ENCODE data around the gene AARS2. TPM values are rescaled to one million over a fixed set of nuclear protein-coding genes. Genes with fewer than 3 reads are reported as not detected.
"Not testable (repeated sequence)": the region's sequence is repeated elsewhere in the genome, so short reads cannot be mapped to it uniquely, and the experiment has no call there.

The AARS2 gene
- total and polyA plus RNA-seq, 8 donors: 2.9 to 19.3 (median 6.4) TPM

DNA sequence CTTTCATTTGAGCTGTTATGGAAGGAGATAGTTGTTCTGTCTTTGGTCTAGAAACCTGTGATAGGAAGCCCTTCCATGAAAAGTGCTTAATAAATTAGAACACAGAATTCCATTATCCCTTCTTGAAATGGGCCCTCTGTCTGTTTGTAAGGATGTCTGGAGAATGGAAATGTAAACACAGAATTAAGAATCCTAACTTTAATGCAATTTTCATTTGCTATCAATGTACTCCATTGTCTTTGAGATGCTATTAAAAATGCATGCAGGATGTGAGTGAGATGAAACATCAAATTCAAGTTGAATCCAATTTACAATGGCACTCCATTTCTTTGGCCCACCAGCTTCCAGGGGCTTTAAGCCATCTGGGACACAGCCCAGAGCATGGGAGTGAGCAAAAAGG lies 13.9 kb upstream of the AARS2 start:
- DNase-seq: no peak
- no peaks in the 10 kb centered on the region for H3K9me3 ChIP-seq
- no peak overlapping the region for H3K4me3 ChIP-seq
- no peaks in the 10 kb centered on the region for H3K36me3 ChIP-seq
- H3K27me3 ChIP-seq: peaks cover 0 to 32% (median 0%) of the 10 kb centered on the region in 3 donors
- intact Hi-C loops (cut with DNase I; ENCODE audit: low total_unique reads): no loop called here
- TF ChIP-seq POLR2AphosphoS5 (IDR thresholded peaks at IDR 0.05): no peak
- no peak for TF ChIP-seq POLR2A (IDR thresholded peaks at IDR 0.05)
- TF ChIP-seq EP300 (IDR thresholded peaks at IDR 0.05): no peak
- TF ChIP-seq CTCF (IDR thresholded peaks at IDR 0.05): no peak
- H3K27ac ChIP-seq: no peak overlapping the region
- H3K4me1 ChIP-seq: no peaks in the 10 kb centered on the region

DNA sequence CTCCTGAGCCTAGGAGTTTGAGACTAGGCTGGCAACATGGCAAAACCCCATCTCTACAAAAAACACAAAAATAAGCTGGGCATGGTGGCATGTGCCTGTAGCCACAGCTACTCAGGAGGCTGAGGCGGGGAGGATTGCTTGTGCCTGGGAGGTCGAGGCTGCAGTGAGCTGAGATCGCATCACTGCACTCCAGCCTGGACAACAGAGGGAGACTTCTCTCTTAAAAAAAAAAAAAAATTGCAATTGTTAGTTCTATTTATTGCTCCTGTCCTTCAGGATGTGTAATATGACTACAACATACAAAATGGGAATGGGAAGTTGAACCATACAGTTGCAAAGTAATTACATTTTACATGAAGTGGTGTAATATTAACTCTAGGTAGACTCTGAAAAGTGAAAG lies 8.1 kb upstream of the AARS2 start:
- intact Hi-C loops (cut with DNase I; ENCODE audit: low total_unique reads): no loop called here
- 88 to 97% (median 93%) methylated on average over 3 of the region's 3 CpGs for WGBS, 5 donors
- Histone ChIP-seq H3K4me1 (no peaks in the 10 kb centered on the region), H3K27ac (no peak overlapping the region), H3K27me3 (peaks cover 0 to 34% (median 6%) of the 10 kb centered on the region in 3 donors), H3K36me3 (no peaks in the 10 kb centered on the region), H3K4me3 (no peak overlapping the region), H3K9me3 (no peaks in the 10 kb centered on the region)
- DNase-seq: no peak
- no peak for TF ChIP-seq EP300 (IDR thresholded peaks at IDR 0.05)
- TF ChIP-seq POLR2AphosphoS5 (IDR thresholded peaks at IDR 0.05): no peak
- no peak for TF ChIP-seq CTCF (IDR thresholded peaks at IDR 0.05)
- no peak for TF ChIP-seq POLR2A (IDR thresholded peaks at IDR 0.05)

DNA sequence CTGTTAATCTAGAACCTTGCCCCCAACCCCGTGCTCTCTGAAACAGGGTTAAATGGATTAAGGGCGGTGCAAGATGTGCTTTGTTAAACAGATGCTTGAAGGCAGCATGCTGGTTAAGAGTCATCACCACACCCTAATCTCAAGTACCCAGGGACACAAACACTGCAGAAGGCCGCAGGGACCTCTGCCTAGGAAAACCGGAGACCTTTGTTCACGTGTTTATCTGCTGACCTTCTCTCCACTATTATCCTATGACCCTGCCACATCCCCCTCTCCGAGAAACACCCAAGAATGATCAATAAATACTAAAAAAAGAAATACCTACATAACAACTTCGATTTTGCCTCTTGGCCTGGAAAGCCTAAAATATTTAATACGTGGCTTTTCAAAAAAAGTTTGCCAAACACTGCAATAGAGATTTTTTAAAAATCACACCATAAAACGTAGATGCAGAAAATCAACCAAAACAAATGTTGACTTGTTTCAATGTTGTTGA lies 4.0 kb upstream of the AARS2 start:
- H3K36me3 ChIP-seq; H3K9me3 ChIP-seq; H3K4me1 ChIP-seq; DNase-seq; H3K27ac ChIP-seq; intact Hi-C loops (cut with DNase I; ENCODE audit: low total_unique reads); H3K4me3 ChIP-seq: not testable (repeated sequence)
- H3K27me3 ChIP-seq: peaks cover 0 to 31% (median 6%) of the 10 kb centered on the region in 3 donors
- 47 to 61% (median 52%) methylated on average over 9 of the region's 9 CpGs for WGBS, 5 donors

DNA sequence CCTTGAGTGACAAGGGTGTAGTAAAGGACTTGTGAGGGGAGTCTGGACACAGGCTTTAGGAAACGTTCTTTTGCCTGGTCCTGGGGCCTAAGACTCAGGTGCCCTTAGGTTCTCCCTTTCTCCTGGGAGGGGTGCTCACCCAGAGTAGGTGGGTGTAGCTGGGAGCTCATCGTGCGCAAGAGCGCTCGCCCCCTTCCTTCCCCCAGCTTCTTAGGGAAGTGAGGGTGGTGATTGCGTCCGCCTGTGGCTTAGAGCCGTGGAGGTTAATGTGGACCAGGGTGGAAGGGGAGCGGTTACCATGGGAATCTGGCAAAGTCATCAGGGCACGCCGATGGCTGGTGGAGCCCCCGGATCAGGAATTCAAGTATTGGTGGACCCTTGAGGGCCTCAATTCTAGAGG lies 3.3 kb upstream of the AARS2 start:
- Histone ChIP-seq H3K4me3 (no peak overlapping the region), H3K27ac (no peak overlapping the region), H3K4me1 (peaks cover 6 to 15% (median 12%) of the 10 kb centered on the region in 4 donors), H3K27me3 (peaks cover 0 to 29% (median 6%) of the 10 kb centered on the region in 3 donors), H3K9me3 (no peaks in the 10 kb centered on the region), H3K36me3 (peaks cover 0 to 4% (median 2%) of the 10 kb centered on the region in 4 donors)
- TF ChIP-seq CTCF (IDR thresholded peaks at IDR 0.05) (no peak), EP300 (IDR thresholded peaks at IDR 0.05) (no peak), POLR2AphosphoS5 (IDR thresholded peaks at IDR 0.05) (no peak), POLR2A (IDR thresholded peaks at IDR 0.05) (no peak)
- intact Hi-C loops (cut with DNase I; ENCODE audit: low total_unique reads): no loop called here
- no peak for DNase-seq
- 73 to 83% (median 78%) methylated on average over 8 to 12 of the region's 12 CpGs for WGBS, 5 donors

DNA sequence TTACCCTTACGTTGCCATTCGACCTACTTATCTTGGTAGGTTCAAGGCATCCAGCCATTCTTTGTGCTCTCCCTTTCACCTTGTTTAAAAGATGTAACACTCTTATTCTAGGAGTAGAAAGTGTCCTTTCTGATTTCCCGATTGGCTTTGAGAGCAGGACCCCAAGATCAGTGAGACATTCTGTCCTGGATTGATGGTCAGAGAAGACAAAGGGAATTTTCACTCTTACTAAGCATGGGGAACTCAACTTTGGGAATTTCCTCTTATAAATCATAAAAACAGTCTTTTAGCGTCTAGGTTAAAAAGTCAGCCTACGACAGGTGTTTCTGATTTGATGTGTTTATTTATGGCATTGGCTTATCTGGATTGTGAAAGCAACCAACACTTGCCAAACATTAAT lies 2.8 kb upstream of the AARS2 start:
- Histone ChIP-seq H3K27ac (no peak overlapping the region), H3K4me3 (no peak overlapping the region), H3K9me3 (no peaks in the 10 kb centered on the region), H3K36me3 (peaks cover 4 to 9% (median 7%) of the 10 kb centered on the region in 4 donors), H3K27me3 (peaks cover 0 to 23% (median 6%) of the 10 kb centered on the region in 3 donors), H3K4me1 (peaks cover 6 to 16% (median 13%) of the 10 kb centered on the region in 4 donors)
- TF ChIP-seq CTCF (IDR thresholded peaks at IDR 0.05): no peak
- TF ChIP-seq EP300 (IDR thresholded peaks at IDR 0.05): no peak
- TF ChIP-seq POLR2AphosphoS5 (IDR thresholded peaks at IDR 0.05): no peak
- TF ChIP-seq POLR2A (IDR thresholded peaks at IDR 0.05): no peak
- intact Hi-C loops (cut with DNase I; ENCODE audit: low total_unique reads): no loop called here
- 52 to 67% (median 61%) methylated on average over 5 of the region's 5 CpGs for WGBS, 5 donors
- no peak for DNase-seq
